HepG2 (cell line): ENCODE data around the gene CAMK4. TPM values are rescaled to one million over a fixed set of nuclear protein-coding genes. Genes with fewer than 3 reads are reported as not detected.

ENCODE experiments used
- ATAC-seq: fragments of 200-7000 bp; cut with Tn5 transposase; 3 replicates; pipeline ENCODE4 v1.9.1; 2020; ENCODE audit warnings: mild to moderate bottlenecking, moderate library complexity
- BruUV-seq: library from RNA; stranded (reverse); fragments of 400-500 nt; replicated peaks from 2 replicates; lab custom pipeline; 2021; lab: Mats Ljungman, UMichigan
- CTCF ChIA-PET: fragments of 300-600 bp; formaldehyde crosslinking; extraction: SDS; loops from one replicate; lab custom pipeline; 2021; ENCODE audit warnings: low total read pairs, inconsistent platforms, low intra/inter-chr PET ratio; lab: Yijun Ruan, JAX
- POLR2A ChIA-PET: fragments of 350-600 bp; sonication (Branson Sonifier 250); formaldehyde crosslinking; loops from one replicate; lab custom pipeline; 2020; ENCODE audit warnings: antibody characterized with exemption, inconsistent platforms; lab: Yijun Ruan, JAX
- DNase-seq: peaks from one replicate; pipeline ENCODE4 v3.0.0-alpha.2; 2015; ENCODE audit warnings: low spot score
- FAIRE-seq: peaks from 3 replicates; lab custom pipeline; 2011; peaks lifted over from hg19 to GRCh38; lab: Jason Lieb, UNC
- H2AFZ ChIP-seq: one replicate; pipeline ENCODE4 v1.6.1; 2011; ENCODE audit warnings: low read length, inconsistent platforms
- H3K27ac ChIP-seq: fragments of 300-600 bp; 3 replicates; pipeline ENCODE4 v1.8.0; 2011; ENCODE audit warnings: mixed run types, mild to moderate bottlenecking, mixed read lengths, low read length, inconsistent platforms; ENCODE audit not compliant: insufficient read depth; ENCODE audit errors: extremely low read length
- H3K27me3 ChIP-seq, 2 experiments: fragments of 200-600 bp in 1 of 2; 2 replicates in 1 of 2; 3 replicates in 1 of 2; pipeline versions ENCODE4 v1.6.0 to v1.8.0; 2011; ENCODE audit warnings: low read length in 2 of 2, mild to moderate bottlenecking in 2 of 2, moderate library complexity in 2 of 2, inconsistent platforms in 1 of 2; ENCODE audit not compliant: insufficient read depth in 2 of 2, control insufficient read depth in 1 of 2
- H3K36me3 ChIP-seq, 2 experiments: fragments of 200-600 bp in 1 of 2; replicated peaks in 1 of 2; 2 replicates in 1 of 2; 3 replicates in 1 of 2; pipeline versions ENCODE4 v1.5.1 to v1.8.0; 2011; ENCODE audit warnings: low read length in 2 of 2, inconsistent platforms in 1 of 2; ENCODE audit not compliant: insufficient read depth in 2 of 2, control insufficient read depth in 1 of 2
- H3K4me1 ChIP-seq: 2 replicates; pipeline ENCODE4 v1.5.1; 2012; ENCODE audit warnings: low read length, inconsistent platforms; ENCODE audit not compliant: insufficient read depth
- H3K4me2 ChIP-seq: 2 replicates; pipeline ENCODE4 v1.6.0; 2011; ENCODE audit warnings: low read depth, low read length, inconsistent platforms
- H3K4me3 ChIP-seq, 3 experiments: fragments of 200-600 bp in 1 of 3; sonication (generic), shearing (Covaris generic) in 1 of 3; replicated peaks in 1 of 3; 2 replicates each; pipeline ENCODE4 v1.5.1; 2011 to 2016; ENCODE audit warnings: low read length in 3 of 3, inconsistent platforms in 2 of 3, low read depth in 2 of 3, mild to moderate bottlenecking in 2 of 3, control low read depth in 1 of 3, mixed read lengths in 1 of 3; ENCODE audit not compliant: insufficient read depth in 1 of 3
- H3K79me2 ChIP-seq: one replicate; pipeline ENCODE4 v1.6.1; 2011; ENCODE audit warnings: low read length, inconsistent platforms; ENCODE audit not compliant: insufficient read depth
- H3K9ac ChIP-seq: 2 replicates; pipeline ENCODE4 v1.6.0; 2011; ENCODE audit warnings: mild to moderate bottlenecking, low read depth, low read length, inconsistent platforms; ENCODE audit not compliant: insufficient read depth
- H3K9me3 ChIP-seq: 2 replicates; pipeline ENCODE4 v1.5.1; 2012; ENCODE audit warnings: mild to moderate bottlenecking, low read length
- H4K20me1 ChIP-seq: 2 replicates; pipeline ENCODE4 v1.6.0; 2011; ENCODE audit warnings: inconsistent platforms, mild to moderate bottlenecking, low read length, moderate library complexity; ENCODE audit not compliant: insufficient read depth
- GFI1 ChIP-seq: sonication (generic); formaldehyde crosslinking; IDR thresholded peaks from 2 replicates; pipeline ENCODE4 v1.5.0; 2020; ENCODE audit warnings: missing genetic modification reagents, mild to moderate bottlenecking, borderline replicate concordance
- HNF4A ChIP-seq: sonication (generic); formaldehyde crosslinking; IDR thresholded peaks from 2 replicates; pipeline ENCODE4 v1.4.0; 2020; ENCODE audit warnings: missing genetic modification reagents
- IKZF4 ChIP-seq: sonication (generic); formaldehyde crosslinking; IDR thresholded peaks from 2 replicates; pipeline ENCODE4 v1.5.1; 2020; ENCODE audit warnings: borderline replicate concordance, mild to moderate bottlenecking, low read depth, missing genetic modification reagents; ENCODE audit errors: not compliant biosample characterization
- KLF15 ChIP-seq: sonication (generic); formaldehyde crosslinking; IDR thresholded peaks from 2 replicates; pipeline ENCODE4 v1.8.1; 2023; ENCODE audit warnings: borderline replicate concordance, mild to moderate bottlenecking, inconsistent platforms, missing genetic modification reagents, mixed read lengths
- NFKB2 ChIP-seq: sonication (generic); formaldehyde crosslinking; IDR thresholded peaks from 2 replicates; pipeline ENCODE4 v1.4.0; 2020; ENCODE audit warnings: missing genetic modification reagents, borderline replicate concordance
- SAFB2 ChIP-seq: sonication (generic); formaldehyde crosslinking; IDR thresholded peaks from 2 replicates; pipeline ENCODE4 v1.5.1; 2020; ENCODE audit warnings: missing genetic modification reagents, low read depth, mild to moderate bottlenecking, borderline replicate concordance
- STAT5B ChIP-seq: sonication (generic); formaldehyde crosslinking; IDR thresholded peaks from 2 replicates; pipeline ENCODE4 v1.4.0; 2020; ENCODE audit warnings: missing genetic modification reagents
- XBP1 ChIP-seq: sonication (generic); formaldehyde crosslinking; IDR thresholded peaks from 2 replicates; pipeline ENCODE4 v1.5.0; 2020; ENCODE audit warnings: missing genetic modification reagents
- YEATS4 ChIP-seq: sonication (generic); formaldehyde crosslinking; IDR thresholded peaks from 2 replicates; pipeline ENCODE4 v1.4.0; 2020; ENCODE audit warnings: missing genetic modification reagents, borderline replicate concordance
- ZNF207 ChIP-seq: fragments of 450-650 bp; IDR thresholded peaks from 2 replicates; pipeline ENCODE4 v1.6.1; 2016; ENCODE audit warnings: antibody characterized with exemption, borderline replicate concordance
- ZNF34 ChIP-seq: sonication (generic); formaldehyde crosslinking; IDR thresholded peaks from 2 replicates; pipeline ENCODE4 v1.4.0; 2020; ENCODE audit warnings: mild to moderate bottlenecking, missing genetic modification reagents, borderline replicate concordance
- ZNF546 ChIP-seq: sonication (generic); formaldehyde crosslinking; conservative IDR thresholded peaks from 2 replicates; pipeline ENCODE4 v1.8.1; 2023; ENCODE audit warnings: mild to moderate bottlenecking, missing genetic modification reagents
- ZNF747 ChIP-seq: sonication (generic); formaldehyde crosslinking; IDR thresholded peaks from 2 replicates; pipeline ENCODE4 v1.8.1; 2023; ENCODE audit warnings: missing genetic modification reagents, mild to moderate bottlenecking, borderline replicate concordance
- WGBS: methylation state at CpG from one replicate; pipeline ENCODE4 v1.1.6; 2017; ENCODE audit warnings: low lambda C conversion rate; 5-methylcytosine and 5-hydroxymethylcytosine counted together
- in situ Hi-C: cut with HindIII; loops from 2 replicates; pipeline ENCODE4 v1.10.0; 2017; ENCODE audit warnings: low pct_unique_long_range_greater_than_20kb; ENCODE audit not compliant: extremely low pct_ligation_motif_present
- intact Hi-C: fragments of 100-400 bp; cut with micrococcal nuclease; formaldehyde crosslinking; loops from one replicate; pipeline ENCODE4 v1.10.0; 2022; ENCODE audit not compliant: unreplicated experiment
- polyA plus RNA-seq, 8 experiments: library from polyadenylated mRNA; depleted of rRNA in 3 of 8; stranded (reverse) in 7 of 8; unstranded in 1 of 8; fragments of >200 nt; fragmentation: Illumina TruSeq in 4 of 8; extraction: Trizol in 4 of 8; gene quantifications; 2 replicates each; pipeline versions ENCODE4 v1.2.1 to v1.2.3, GENCODE V29; 2011 to 2016; ENCODE audit warnings: low read depth in 4 of 8, missing spikeins in 1 of 8, mixed read lengths in 1 of 8; ENCODE audit not compliant: insufficient read depth in 1 of 8
- total RNA-seq, 5 experiments: library from RNA; depleted of rRNA; stranded (reverse); fragments of >200 nt; fragmentation: Illumina TruSeq; extraction: Trizol; gene quantifications; 2 replicates each; pipeline ENCODE4 v1.2.3, GENCODE V29; 2016; ENCODE audit warnings: low read depth in 1 of 5
- TF ChIP-seq, protein P1 (sequence below): sonication (generic); formaldehyde crosslinking; IDR thresholded peaks from 2 replicates; pipeline ENCODE4; 2020; ENCODE audit warnings: missing genetic modification reagents, mild to moderate bottlenecking, borderline replicate concordance
- TF ChIP-seq, protein P2 (sequence below): sonication (generic); formaldehyde crosslinking; IDR thresholded peaks from 2 replicates; pipeline ENCODE4 v1.4.0; 2020; ENCODE audit warnings: missing genetic modification reagents
- TF ChIP-seq, protein P3 (sequence below): sonication (generic); formaldehyde crosslinking; IDR thresholded peaks from 2 replicates; pipeline ENCODE4 v1.5.0; 2020; ENCODE audit warnings: missing genetic modification reagents

CAMK4 gene
- total and polyA plus RNA-seq, 2 of the 13 experiments (the other 11 are each of a cell fraction or from before 2014, with no cell fraction given) = not detected

DNA sequence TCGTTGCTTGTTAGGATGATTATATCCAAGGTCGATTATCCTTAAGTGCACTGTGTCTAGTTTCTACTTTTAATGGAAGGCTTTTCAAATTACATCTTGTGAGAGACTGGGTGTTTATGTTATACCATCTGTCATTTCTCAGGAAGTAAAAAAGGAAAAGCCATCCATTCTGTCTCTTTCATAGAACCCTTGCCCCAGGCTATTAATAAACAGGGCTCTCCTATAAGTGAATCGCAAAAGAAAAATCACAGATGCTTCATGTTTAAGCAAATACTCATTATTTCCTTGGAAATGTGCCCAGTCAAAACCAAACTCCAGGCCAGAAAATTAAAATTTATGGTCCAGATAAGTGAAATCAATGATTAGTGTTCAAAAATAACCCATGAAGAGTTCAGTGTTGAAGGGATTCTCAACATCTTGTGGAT, 230.0 kb downstream of the CAMK4 start (continued):
- TF ChIP-seq, protein P1, sequence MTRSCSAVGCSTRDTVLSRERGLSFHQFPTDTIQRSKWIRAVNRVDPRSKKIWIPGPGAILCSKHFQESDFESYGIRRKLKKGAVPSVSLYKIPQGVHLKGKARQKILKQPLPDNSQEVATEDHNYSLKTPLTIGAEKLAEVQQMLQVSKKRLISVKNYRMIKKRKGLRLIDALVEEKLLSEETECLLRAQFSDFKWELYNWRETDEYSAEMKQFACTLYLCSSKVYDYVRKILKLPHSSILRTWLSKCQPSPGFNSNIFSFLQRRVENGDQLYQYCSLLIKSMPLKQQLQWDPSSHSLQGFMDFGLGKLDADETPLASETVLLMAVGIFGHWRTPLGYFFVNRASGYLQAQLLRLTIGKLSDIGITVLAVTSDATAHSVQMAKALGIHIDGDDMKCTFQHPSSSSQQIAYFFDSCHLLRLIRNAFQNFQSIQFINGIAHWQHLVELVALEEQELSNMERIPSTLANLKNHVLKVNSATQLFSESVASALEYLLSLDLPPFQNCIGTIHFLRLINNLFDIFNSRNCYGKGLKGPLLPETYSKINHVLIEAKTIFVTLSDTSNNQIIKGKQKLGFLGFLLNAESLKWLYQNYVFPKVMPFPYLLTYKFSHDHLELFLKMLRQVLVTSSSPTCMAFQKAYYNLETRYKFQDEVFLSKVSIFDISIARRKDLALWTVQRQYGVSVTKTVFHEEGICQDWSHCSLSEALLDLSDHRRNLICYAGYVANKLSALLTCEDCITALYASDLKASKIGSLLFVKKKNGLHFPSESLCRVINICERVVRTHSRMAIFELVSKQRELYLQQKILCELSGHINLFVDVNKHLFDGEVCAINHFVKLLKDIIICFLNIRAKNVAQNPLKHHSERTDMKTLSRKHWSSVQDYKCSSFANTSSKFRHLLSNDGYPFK (CRISPR knock-in tag) = no peak
- TF ChIP-seq SAFB2 (CRISPR knock-in tag) = no peak

DNA sequence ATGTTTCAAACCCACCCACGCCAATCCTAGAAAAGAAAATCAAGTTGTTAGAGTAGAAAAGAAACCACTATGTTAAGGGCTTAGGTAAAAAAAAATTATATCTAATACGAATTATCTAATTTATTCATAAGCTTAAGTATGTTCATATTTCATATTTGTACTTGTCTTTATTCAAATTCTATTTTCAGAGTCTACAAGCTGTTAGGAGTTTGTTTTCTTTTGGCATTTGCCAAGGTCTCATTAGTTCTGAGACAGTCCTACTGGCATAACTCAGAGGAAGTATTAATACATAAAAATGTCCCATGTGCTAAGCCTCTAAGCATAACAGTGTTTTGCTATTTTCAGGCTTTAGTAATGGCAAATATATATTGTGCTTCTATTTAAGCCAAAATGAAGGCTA, 230.6 kb downstream of the CAMK4 start:
- Histone ChIP-seq H3K79me2 (no peaks in the 10 kb centered on the region), H3K36me3 (no peaks in the 10 kb centered on the region), H3K4me3 (no peak overlapping the region), H2AFZ (no peak overlapping the region), H3K4me2 (no peak overlapping the region), H4K20me1 (no peaks in the 10 kb centered on the region), H3K9ac (no peak overlapping the region), H3K9me3 (no peaks in the 10 kb centered on the region), H3K27me3 (no peaks in the 10 kb centered on the region), H3K4me1 (no peaks in the 10 kb centered on the region), H3K27ac (no peak overlapping the region)
- TF ChIP-seq, protein P2, sequence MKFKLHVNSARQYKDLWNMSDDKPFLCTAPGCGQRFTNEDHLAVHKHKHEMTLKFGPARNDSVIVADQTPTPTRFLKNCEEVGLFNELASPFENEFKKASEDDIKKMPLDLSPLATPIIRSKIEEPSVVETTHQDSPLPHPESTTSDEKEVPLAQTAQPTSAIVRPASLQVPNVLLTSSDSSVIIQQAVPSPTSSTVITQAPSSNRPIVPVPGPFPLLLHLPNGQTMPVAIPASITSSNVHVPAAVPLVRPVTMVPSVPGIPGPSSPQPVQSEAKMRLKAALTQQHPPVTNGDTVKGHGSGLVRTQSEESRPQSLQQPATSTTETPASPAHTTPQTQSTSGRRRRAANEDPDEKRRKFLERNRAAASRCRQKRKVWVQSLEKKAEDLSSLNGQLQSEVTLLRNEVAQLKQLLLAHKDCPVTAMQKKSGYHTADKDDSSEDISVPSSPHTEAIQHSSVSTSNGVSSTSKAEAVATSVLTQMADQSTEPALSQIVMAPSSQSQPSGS = no peak
- TF ChIP-seq GFI1 (no peak), ZNF546 (no peak), ZNF207 (no peak), YEATS4 (no peak), ZNF34 (no peak), ZNF747 (CRISPR knock-in tag) (no peak), HNF4A (CRISPR knock-in tag) (no peak), IKZF4 (no peak), KLF15 (CRISPR knock-in tag) (no peak), STAT5B (CRISPR knock-in tag) (no peak), XBP1 (no peak), NFKB2 (CRISPR knock-in tag) (no peak)
- TF ChIP-seq, protein P3, sequence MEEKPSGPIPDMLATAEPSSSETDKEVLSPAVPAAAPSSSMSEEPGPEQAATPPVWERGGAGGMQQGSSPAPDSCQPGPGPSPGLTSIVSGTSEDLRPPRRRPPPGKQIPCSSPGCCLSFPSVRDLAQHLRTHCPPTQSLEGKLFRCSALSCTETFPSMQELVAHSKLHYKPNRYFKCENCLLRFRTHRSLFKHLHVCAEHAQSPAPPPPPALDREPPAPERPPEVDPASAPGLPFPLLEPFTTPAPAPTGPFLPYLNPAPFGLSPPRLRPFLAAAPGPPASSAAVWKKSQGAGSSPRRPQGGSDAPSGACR (CRISPR knock-in tag) = no peak
- DNase-seq (no peak), ATAC-seq (no peak), FAIRE-seq (no peak)
- 3% methylated on average over 2 of the region's 2 CpGs for WGBS
- in situ Hi-C loops (no loop called here), intact Hi-C loops (no loop called here)
- CTCF ChIA-PET = no interaction called here
- no TSS peak for BruUV-seq
- POLR2A ChIA-PET = no interaction called here
